Left ventricle myocardium inferior (tissue), 1 donor: ENCODE measurements around the gene RELT. TPM values are rescaled to one million over a fixed set of nuclear protein-coding genes. Genes with fewer than 3 reads are reported as not detected.

ENCODE experiments used
- DNase-seq: peaks from one replicate; pipeline ENCODE4 v3.0.0-alpha.2; 2020
- H3K27ac ChIP-seq: fragments of 200-600 bp; replicated peaks from 2 replicates; pipeline ENCODE4 v1.8.0; 2021
- H3K27me3 ChIP-seq: fragments of 200-600 bp; 2 replicates; pipeline ENCODE4 v1.8.0; 2021; ENCODE audit warnings: low read depth
- H3K36me3 ChIP-seq: fragments of 200-600 bp; 2 replicates; pipeline ENCODE4 v1.8.0; 2021
- H3K4me1 ChIP-seq: fragments of 200-600 bp; 2 replicates; pipeline ENCODE4 v1.8.0; 2021
- H3K4me3 ChIP-seq: fragments of 200-600 bp; 2 replicates; pipeline ENCODE4 v1.8.0; 2021; ENCODE audit warnings: mild to moderate bottlenecking, moderate library complexity
- H3K9me3 ChIP-seq: fragments of 200-600 bp; replicated peaks from 2 replicates; pipeline ENCODE4 v1.8.0; 2021
- intact Hi-C: fragments of 100-400 bp; cut with micrococcal nuclease; formaldehyde crosslinking; loops from one replicate; pipeline ENCODE4 v1.11.0; 2022
- total RNA-seq: library from RNA; stranded (reverse); fragmentation: NEBNext Ultra II Directional; extraction: Animal tissue kit (Norgen Biotek cat#: 25700); gene quantifications from one replicate; pipeline ENCODE4 v1.2.1, GENCODE V29; 2021
- TF ChIP-seq, protein P1 (sequence below): fragments of 200-600 bp; IDR thresholded peaks from 2 replicates; pipeline ENCODE4 v1.8.0; 2021; ENCODE audit warnings: antibody characterized with exemption, mild to moderate bottlenecking, borderline replicate concordance
- donor health status: DM: no; HTN: yes; CAD: no; lungs with severe emphysema.

Gene RELT
- total RNA-seq, 1 donor from 2014 or later, result 1.6 TPM

DNA sequence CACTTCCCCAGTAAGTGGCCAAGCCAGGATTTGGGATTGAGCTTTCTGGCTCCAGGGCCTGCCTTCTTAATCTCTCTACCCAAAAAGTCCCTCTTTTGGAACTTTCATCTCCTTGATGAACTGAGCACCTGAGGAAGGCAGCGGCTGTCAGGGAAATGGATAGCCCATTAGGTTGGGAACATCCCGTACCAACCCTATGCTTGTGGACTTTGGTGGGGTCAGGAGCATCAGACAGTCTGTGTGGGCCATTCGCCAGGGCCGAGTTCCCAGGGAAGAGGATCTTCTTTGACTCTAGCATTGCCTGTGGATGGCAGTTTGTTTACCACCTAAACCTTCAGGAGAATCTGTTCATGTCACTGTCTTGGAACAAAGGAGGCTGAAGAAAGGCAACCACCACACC, 37.9 kb upstream of the RELT start:
- Histone ChIP-seq H3K4me3 (no peak overlapping the region), H3K36me3 (no peaks in the 10 kb centered on the region), H3K27ac (peak overlapping the region; percentile 41), H3K4me1 (peaks cover 80% of the 10 kb centered on the region), H3K27me3 (no peaks in the 10 kb centered on the region), H3K9me3 (no peaks in the 10 kb centered on the region)
- TF ChIP-seq, protein P1, sequence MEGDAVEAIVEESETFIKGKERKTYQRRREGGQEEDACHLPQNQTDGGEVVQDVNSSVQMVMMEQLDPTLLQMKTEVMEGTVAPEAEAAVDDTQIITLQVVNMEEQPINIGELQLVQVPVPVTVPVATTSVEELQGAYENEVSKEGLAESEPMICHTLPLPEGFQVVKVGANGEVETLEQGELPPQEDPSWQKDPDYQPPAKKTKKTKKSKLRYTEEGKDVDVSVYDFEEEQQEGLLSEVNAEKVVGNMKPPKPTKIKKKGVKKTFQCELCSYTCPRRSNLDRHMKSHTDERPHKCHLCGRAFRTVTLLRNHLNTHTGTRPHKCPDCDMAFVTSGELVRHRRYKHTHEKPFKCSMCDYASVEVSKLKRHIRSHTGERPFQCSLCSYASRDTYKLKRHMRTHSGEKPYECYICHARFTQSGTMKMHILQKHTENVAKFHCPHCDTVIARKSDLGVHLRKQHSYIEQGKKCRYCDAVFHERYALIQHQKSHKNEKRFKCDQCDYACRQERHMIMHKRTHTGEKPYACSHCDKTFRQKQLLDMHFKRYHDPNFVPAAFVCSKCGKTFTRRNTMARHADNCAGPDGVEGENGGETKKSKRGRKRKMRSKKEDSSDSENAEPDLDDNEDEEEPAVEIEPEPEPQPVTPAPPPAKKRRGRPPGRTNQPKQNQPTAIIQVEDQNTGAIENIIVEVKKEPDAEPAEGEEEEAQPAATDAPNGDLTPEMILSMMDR, result no peak
- DNase-seq, result no peak
- intact Hi-C loops, result no loop called here

DNA sequence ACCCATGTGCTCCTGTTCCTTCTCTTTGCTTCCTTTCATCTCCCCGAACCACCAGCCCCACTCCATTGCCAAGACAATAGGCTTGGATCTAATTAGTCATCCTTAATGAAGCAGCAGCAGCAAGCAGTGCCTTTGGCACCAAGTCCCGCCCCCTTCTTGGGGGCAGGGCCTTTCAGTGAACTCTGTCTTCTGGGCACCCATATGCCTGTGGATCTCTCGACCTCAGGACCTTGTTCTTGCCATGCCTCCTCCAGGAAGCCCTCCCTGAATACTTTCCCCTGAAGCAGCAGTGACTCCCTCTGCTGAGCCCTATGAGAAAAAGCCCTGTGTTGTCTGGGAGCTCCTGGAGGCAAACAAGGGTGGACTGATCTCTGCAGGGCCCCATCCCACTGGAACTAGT, 36.0 kb upstream of the RELT start:
- TF ChIP-seq, protein P1, result no peak
- peaks cover 80% of the 10 kb centered on the region for H3K4me1 ChIP-seq
- H3K27me3 ChIP-seq, result no peaks in the 10 kb centered on the region
- no peak overlapping the region for H3K27ac ChIP-seq
- intact Hi-C loops, result no loop called here
- no peaks in the 10 kb centered on the region for H3K9me3 ChIP-seq
- no peaks in the 10 kb centered on the region for H3K36me3 ChIP-seq
- H3K4me3 ChIP-seq, result no peak overlapping the region
- DNase-seq, result no peak

GRCh38 chr11:73342633-73343032, 33.6 kb upstream of the RELT start:
- no peak for DNase-seq
- peaks cover 9% of the 10 kb centered on the region for H3K36me3 ChIP-seq
- no peaks in the 10 kb centered on the region for H3K9me3 ChIP-seq
- peaks cover 74% of the 10 kb centered on the region for H3K4me1 ChIP-seq
- intact Hi-C loops, result no loop called here
- TF ChIP-seq, protein P1, result peak; percentile 24
- H3K27me3 ChIP-seq, result no peaks in the 10 kb centered on the region
- peak overlapping the region; percentile 54 for H3K27ac ChIP-seq
- peak overlapping the region; percentile 57 for H3K4me3 ChIP-seq

- Histone ChIP-seq H3K4me3 (peak overlapping the region; percentile 57), H3K36me3 (peaks cover 15% of the 10 kb centered on the region), H3K4me1 (peaks cover 67% of the 10 kb centered on the region), H3K27ac (peak overlapping the region; percentile 54), H3K27me3 (no peaks in the 10 kb centered on the region), H3K9me3 (no peaks in the 10 kb centered on the region)
- no peak for DNase-seq
- TF ChIP-seq, protein P1, result no peak
- intact Hi-C loops, result no loop called here
Measured at GRCh38 chr11:73343076-73343873, 32.9 kb upstream of the RELT start.

- TF ChIP-seq, protein P1, result no peak
- peaks cover 61% of the 10 kb centered on the region for H3K4me1 ChIP-seq
Measured at GRCh38 chr11:73344191-73344607, 32.0 kb upstream of the RELT start.

More at GRCh38 chr11:73344191-73344607, 32.0 kb upstream of the RELT start:
- H3K27ac ChIP-seq, result peak overlapping the region; percentile 54
- peak; percentile 52 for DNase-seq
- H3K27me3 ChIP-seq, result no peaks in the 10 kb centered on the region
- peaks cover 16% of the 10 kb centered on the region for H3K36me3 ChIP-seq
- peak overlapping the region; percentile 25 for H3K4me3 ChIP-seq
- H3K9me3 ChIP-seq, result no peaks in the 10 kb centered on the region
- intact Hi-C loops, result no loop called here
